Motor neuron (in vitro differentiated cells): Measurements from ENCODE around the gene FAM13A. TPM values are rescaled to one million over a fixed set of nuclear protein-coding genes. Genes with fewer than 3 reads are reported as not detected.
"Not testable (repeated sequence)": the region's sequence is repeated elsewhere in the genome, so short reads cannot be mapped to it uniquely, and the experiment has no call there.

Experiments used
- ATAC-seq, 8 experiments: fragments of 200-7000 bp; cut with Tn5 transposase; replicated peaks in 6 of 8; 2 replicates each; pipeline ENCODE4 v1.8.0; 2021; ENCODE audit warnings: mild to moderate bottlenecking in 8 of 8, moderate library complexity in 8 of 8
- H3K27ac ChIP-seq, 2 donors: fragments of 250-450 bp; sonication (Bioruptor Pico); 2 replicates each; pipeline ENCODE4 v1.9.0; 2021; ENCODE audit warnings: antibody characterized with exemption in 2 of 2, mild to moderate bottlenecking in 2 of 2, moderate library complexity in 1 of 2
- H3K4me1 ChIP-seq, 2 donors: fragments of 250-450 bp; sonication (Bioruptor Pico); replicated peaks in 1 of 2; 2 replicates each; pipeline ENCODE4 v1.6.1; 2021; ENCODE audit warnings: antibody characterized with exemption in 2 of 2, mild to moderate bottlenecking in 2 of 2, moderate library complexity in 1 of 2
- H3K4me3 ChIP-seq, 5 donors: fragments of 250-450 bp; sonication (Bioruptor Pico); 2 replicates each; pipeline ENCODE4 v1.9.0; 2021; ENCODE audit warnings: antibody characterized with exemption in 5 of 5, mild to moderate bottlenecking in 5 of 5, moderate library complexity in 4 of 5
- WGBS, 10 experiments: fragments of 450-650 bp; shearing (Covaris generic); methylation state at CpG; one replicate each; pipeline ENCODE4 v1.0.0; 2022; 5-methylcytosine and 5-hydroxymethylcytosine counted together
- in situ Hi-C, 9 experiments: fragments of 400-800 bp; cut with MboI; loops; one replicate each; pipeline ENCODE4 v1.15.0; 2021; ENCODE audit warnings: low sequenced_read_pairs in 9 of 9, low pct_unique_long_range_greater_than_20kb in 2 of 9; ENCODE audit not compliant: unreplicated experiment in 9 of 9
- total RNA-seq, 8 experiments: library from RNA; unstranded; fragments of 300-600 nt; gene quantifications; 2 replicates each; pipeline versions ENCODE4 v1.2.3 to v1.2.4, GENCODE V29; 2022

FAM13A gene
- total RNA-seq, 8 experiments from 2014 or later, result 8.0 to 52.2 (median 16.1) TPM

- WGBS, 10 experiments, result 0 to 100% (median 71%) methylated on average over 1 to 2 of the region's 2 CpGs
- ATAC-seq, H3K27ac ChIP-seq, in situ Hi-C loops, H3K4me3 ChIP-seq: not testable (repeated sequence)
- H3K4me1 ChIP-seq, result peaks cover 9 to 21% of the 10 kb centered on the region in 2 donors
Measured at GRCh38 chr4:89057844-89058243, 859 bp upstream of the FAM13A start.

GRCh38 chr4:89056292-89056952 is 563 bp downstream of the FAM13A start:
- WGBS, 10 experiments, result 0 to 14% (median 0%) methylated on average over 1 to 2 of the region's 2 CpGs
- peak overlapping the region in 1 of 2 donors; percentile 63 for H3K27ac ChIP-seq
- in situ Hi-C loops, result no loop called here
- H3K4me3 ChIP-seq, result peak overlapping the region; percentile 33 to 54 (median 40)
- H3K4me1 ChIP-seq, result peaks cover 9 to 21% of the 10 kb centered on the region in 2 donors
- peak; percentile 77 to 87 (median 82) for ATAC-seq

GRCh38 chr4:89055157-89056080 is 1.6 kb downstream of the FAM13A start:
- in situ Hi-C loops, result no loop called here
- ATAC-seq, result no peak
- Histone ChIP-seq H3K27ac (no peak overlapping the region), H3K4me1 (peaks cover 9 to 21% of the 10 kb centered on the region in 2 donors), H3K4me3 (peak overlapping the region; percentile 4 to 54 (median 33))
- 33 to 78% (median 50%) methylated on average over 1 of the region's 1 CpG; no CpG with 5 or more reads in 1 of the 10 experiments for WGBS, 10 experiments

DNA sequence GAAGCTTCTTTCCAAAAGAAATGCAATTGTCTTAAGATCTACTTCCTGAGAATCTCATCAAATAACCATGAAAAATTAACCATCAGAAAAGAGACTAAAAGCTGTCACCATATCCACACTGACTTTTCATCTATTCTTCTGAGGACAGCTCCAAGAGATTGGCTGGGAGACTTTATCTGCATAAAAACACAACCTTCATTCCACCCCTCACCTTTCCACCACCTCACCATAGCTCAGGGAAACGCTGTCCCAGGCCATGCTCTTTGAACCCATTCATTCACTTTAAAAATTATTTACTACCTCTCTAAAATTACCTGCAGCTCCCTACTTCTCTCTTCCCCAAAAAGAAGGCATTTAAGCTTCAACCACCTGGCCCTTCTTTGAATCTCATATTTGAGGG is 2.4 kb downstream of the FAM13A start:
- WGBS, 10 experiments, result 0 to 29% (median 0%) methylated on average over 1 of the region's 1 CpG; no CpG with 5 or more reads in 4 of the 10 experiments
- peaks cover 9 to 21% of the 10 kb centered on the region in 2 donors for H3K4me1 ChIP-seq
- peak overlapping the region in 1 of 5 donors; percentile 54 for H3K4me3 ChIP-seq
- ATAC-seq, result no peak
- H3K27ac ChIP-seq, result no peak overlapping the region
- in situ Hi-C loops, result no loop called here

- in situ Hi-C loops, result loop anchor here in 2 of 9 experiments (25.0 kb wide), 2 partner anchors 338 to 513 kb away; no protein-coding TSS in a partner anchor
- WGBS, 10 experiments, result 75 to 100% (median 100%) methylated on average over 1 to 2 of the region's 2 CpGs; no CpG with 5 or more reads in 1 of the 10 experiments
- no peak for ATAC-seq
Measured at GRCh38 chr4:89049853-89050252, 7.1 kb downstream of the FAM13A start.

DNA sequence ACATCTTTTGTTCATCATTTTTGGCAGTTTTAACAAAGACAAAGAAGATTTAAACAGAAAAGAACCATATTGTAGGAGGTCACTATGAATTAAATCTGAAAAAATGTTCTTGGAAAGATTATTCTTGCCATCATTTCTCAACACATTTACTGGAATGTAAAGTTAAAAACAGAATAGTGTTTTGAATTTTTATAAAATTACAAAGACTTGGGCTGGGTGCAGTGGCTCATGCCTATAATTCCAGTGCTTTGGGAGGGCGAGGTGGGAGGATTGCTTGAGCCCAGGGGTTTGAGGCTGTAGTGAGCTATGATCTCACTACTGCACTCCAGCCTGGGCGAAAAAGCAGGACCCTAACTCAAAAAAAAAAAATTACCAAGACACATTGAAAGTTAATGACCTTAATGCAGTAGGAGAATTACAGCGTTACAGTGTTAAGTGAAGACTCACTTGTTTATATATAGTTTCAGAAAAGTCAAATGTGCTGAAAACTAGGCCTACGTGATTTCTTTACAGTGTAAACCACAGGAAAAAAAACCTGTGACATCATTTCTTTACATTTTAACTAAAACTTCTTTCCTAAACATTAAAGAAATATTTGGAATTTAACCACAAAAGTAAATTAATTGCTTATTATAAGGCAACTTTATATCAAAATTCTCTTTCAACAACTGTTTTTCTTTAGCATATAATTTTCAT is 7.9 kb downstream of the FAM13A start:
- in situ Hi-C loops, result loop anchor here in 2 of 9 experiments (25.0 kb wide), 2 partner anchors 337 to 512 kb away; no protein-coding TSS in a partner anchor
- no peak overlapping the region for H3K4me3 ChIP-seq
- no peak overlapping the region for H3K27ac ChIP-seq
- peaks cover 0 to 3% of the 10 kb centered on the region in 2 donors for H3K4me1 ChIP-seq
- ATAC-seq, result no peak
- WGBS, 10 experiments, result 62 to 100% (median 94%) methylated on average over 1 to 4 of the region's 4 CpGs

More at GRCh38 chr4:89049853-89050252, 7.1 kb downstream of the FAM13A start:
- peaks cover 6 to 11% of the 10 kb centered on the region in 2 donors for H3K4me1 ChIP-seq
- no peak overlapping the region for H3K4me3 ChIP-seq
- H3K27ac ChIP-seq, result no peak overlapping the region

DNA sequence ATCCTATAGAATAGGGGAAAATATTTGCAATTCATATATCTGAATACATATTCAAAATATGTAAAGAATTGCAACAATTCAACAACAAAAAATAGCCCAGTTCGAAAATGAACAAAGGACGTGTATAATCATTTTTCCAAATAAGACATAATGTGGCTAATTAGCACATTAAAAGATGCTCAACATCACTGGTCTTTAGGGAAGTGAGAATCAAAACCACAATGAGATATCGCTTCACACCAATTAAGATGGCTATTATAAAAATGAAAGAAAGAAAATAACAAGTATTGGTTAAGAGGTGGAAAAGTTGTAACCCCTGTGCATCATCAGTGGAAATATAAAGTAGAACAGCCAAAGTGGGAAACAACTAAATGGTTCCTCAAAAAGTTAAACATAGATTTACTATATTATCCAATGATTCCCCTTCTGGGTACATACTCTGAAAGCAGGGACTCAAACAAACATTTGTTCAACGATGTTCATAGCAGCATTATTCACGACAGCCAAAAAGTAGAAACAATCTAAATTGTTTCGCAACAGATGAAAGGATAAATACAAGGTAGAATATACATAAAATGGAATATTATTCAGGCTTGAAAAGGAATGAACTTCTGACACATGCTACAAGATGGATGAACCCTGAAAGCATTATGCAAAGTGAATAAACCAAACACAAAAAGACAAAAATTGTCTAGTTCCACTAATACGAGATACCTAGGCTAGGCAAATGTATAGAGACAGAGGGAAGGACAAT is 12.7 kb downstream of the FAM13A start:
- in situ Hi-C loops, result loop anchor here in 2 of 9 experiments (25.0 kb wide), 2 partner anchors 332 to 507 kb away; no protein-coding TSS in a partner anchor
- WGBS, 10 experiments, result 66 to 100% (median 92%) methylated on average over 2 to 7 of the region's 7 CpGs
- no peak for ATAC-seq

GRCh38 chr4:89042055-89042454 is 14.9 kb downstream of the FAM13A start:
- 84 to 100% (median 93%) methylated on average over 2 to 3 of the region's 3 CpGs; no CpG with 5 or more reads in 2 of the 10 experiments for WGBS, 10 experiments
- H3K4me3 ChIP-seq, result no peak overlapping the region
- in situ Hi-C loops, result loop anchor here in 2 of 9 experiments (25.0 kb wide), 2 partner anchors 330 to 505 kb away; no protein-coding TSS in a partner anchor
- no peak overlapping the region for H3K27ac ChIP-seq
- peaks cover 7 to 10% of the 10 kb centered on the region in 2 donors for H3K4me1 ChIP-seq
- peak in 4 of 8 experiments; percentile 41 to 63 (median 56) for ATAC-seq

More for the DNA sequence above, 12.7 kb downstream of the FAM13A start:
- peaks cover 7 to 10% of the 10 kb centered on the region in 2 donors for H3K4me1 ChIP-seq
- H3K4me3 ChIP-seq, result no peak overlapping the region
- H3K27ac ChIP-seq, result no peak overlapping the region

DNA sequence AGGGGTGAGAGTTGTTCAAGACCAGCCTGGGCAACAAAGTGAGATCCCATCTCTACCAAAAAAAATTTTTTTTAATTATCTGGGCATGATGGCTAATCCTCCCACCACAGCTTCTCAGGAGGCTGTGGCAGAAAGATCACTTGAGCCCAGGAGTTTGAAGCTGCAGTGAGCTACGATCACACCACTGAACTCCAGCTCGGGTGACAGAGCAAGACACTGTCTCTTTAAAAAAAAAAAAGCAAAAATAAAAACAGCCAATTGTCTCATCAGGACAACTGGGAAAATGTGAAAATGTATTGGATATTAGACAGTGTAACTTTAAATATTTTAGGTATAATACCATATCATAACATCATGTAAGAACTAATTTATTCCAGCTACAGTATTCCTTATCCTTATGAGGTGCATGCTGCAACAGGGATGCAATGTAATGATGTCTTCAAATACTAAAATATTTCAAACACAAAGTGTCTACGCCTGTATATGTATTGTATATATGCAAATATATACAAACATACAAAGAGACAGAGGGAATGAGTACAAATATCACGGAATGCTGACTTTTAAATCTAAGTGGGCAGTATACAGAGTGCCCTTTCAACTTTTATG is 17.2 kb downstream of the FAM13A start:
- H3K27ac ChIP-seq, result peak overlapping the region; percentile 26 to 38
- peaks cover 7 to 10% of the 10 kb centered on the region in 2 donors for H3K4me1 ChIP-seq
- H3K4me3 ChIP-seq, result no peak overlapping the region
- 0 to 88% (median 54%) methylated on average over 1 to 4 of the region's 4 CpGs for WGBS, 10 experiments
- peak in 4 of 8 experiments; percentile 54 to 91 (median 79) for ATAC-seq
- in situ Hi-C loops, result loop anchor here in 2 of 9 experiments (25.0 kb wide), 2 partner anchors 328 to 503 kb away; no protein-coding TSS in a partner anchor

GRCh38 chr4:89036535-89036934 is 20.4 kb downstream of the FAM13A start:
- in situ Hi-C loops, result loop anchor here in 2 of 9 experiments (25.0 kb wide), 2 partner anchors 324 to 499 kb away; no protein-coding TSS in a partner anchor
- 83 to 92% methylated on average over 1 to 2 of the region's 2 CpGs; no CpG with 5 or more reads in 8 of the 10 experiments for WGBS, 10 experiments

GRCh38 chr4:89031272-89031671 is 25.7 kb downstream of the FAM13A start:
- Histone ChIP-seq H3K4me1 (no peaks in the 10 kb centered on the region), H3K27ac (no peak overlapping the region), H3K4me3 (no peak overlapping the region)
- in situ Hi-C loops, result loop anchor here in 2 of 9 experiments (25.0 kb wide), 2 partner anchors 319 to 494 kb away; no protein-coding TSS in a partner anchor
- ATAC-seq, result no peak

More at GRCh38 chr4:89036535-89036934, 20.4 kb downstream of the FAM13A start:
- ATAC-seq, result no peak
- Histone ChIP-seq H3K4me3 (no peak overlapping the region), H3K4me1 (peaks cover 7 to 10% of the 10 kb centered on the region in 2 donors), H3K27ac (no peak overlapping the region)
